Stimulated activated CD4-positive, alpha-beta T cell treated with anti-CD3 and anti-CD28 coated beads, Interleukin-4, amount 100 ng/mL, for 48 hours (primary cell): ENCODE results near the gene DNAJC5.
A peak's percentile ranks its signal among the peaks of the same experiment; 100 is the strongest.
"Not testable (repeated sequence)": the region's sequence is repeated elsewhere in the genome, so short reads cannot be mapped to it uniquely, and the experiment has no call there.

Source experiments
- DNase-seq, 2 donors: peaks; one replicate each; pipeline ENCODE4 v3.0.0-alpha.2; 2020; ENCODE audit warnings: low read depth in 2 of 2

The DNAJC5 gene

GRCh38 chr20:63955281-63955826, 60.4 kb downstream of the DNAJC5 start:
- no peak for DNase-seq

GRCh38 chr20:63955827-63956663, 61.1 kb downstream of the DNAJC5 start, which contains the start of gene UCKL1:
Gene UCKL1, minus strand, starts transcription at chr20:63956416. Its CDS starts 44 bp downstream, at chr20:63956372.
- peak; percentile 84 to 88 for DNase-seq

GRCh38 chr20:63956664-63957003, 61.7 kb downstream of the DNAJC5 start:
- DNase-seq, result no peak

GRCh38 chr20:63957004-63957689, 62.2 kb downstream of the DNAJC5 start:
- DNase-seq, result peak in 1 of 2 donors; percentile 59

- DNase-seq, result no peak
These were observed 62.9 kb downstream of the DNAJC5 start for GRCh38 chr20:63957690-63958441.

- DNase-seq, result no peak
These were observed 63.5 kb downstream of the DNAJC5 start for GRCh38 chr20:63958471-63958870.

- no peak for DNase-seq
These were observed 64.2 kb downstream of the DNAJC5 start for GRCh38 chr20:63958964-63959698.

GRCh38 chr20:63959699-63960075, 64.8 kb downstream of the DNAJC5 start:
- no peak for DNase-seq

- not testable (repeated sequence) for DNase-seq
These were observed 66.0 kb downstream of the DNAJC5 start for GRCh38 chr20:63960654-63961621.

- DNase-seq, result no peak
These were observed 66.9 kb downstream of the DNAJC5 start for GRCh38 chr20:63961664-63962425.

- no peak for DNase-seq
These were observed 67.8 kb downstream of the DNAJC5 start for GRCh38 chr20:63962426-63963347.

- no peak for DNase-seq
These were observed 68.4 kb downstream of the DNAJC5 start for GRCh38 chr20:63963348-63963741.

- DNase-seq, result no peak
These were observed 68.9 kb downstream of the DNAJC5 start for GRCh38 chr20:63963784-63964301.

- DNase-seq, result no peak
These were observed 69.5 kb downstream of the DNAJC5 start for GRCh38 chr20:63964412-63964811.

- DNase-seq, result no peak
These were observed 71.4 kb downstream of the DNAJC5 start for GRCh38 chr20:63966172-63966943.

GRCh38 chr20:63966944-63967322, 72.0 kb downstream of the DNAJC5 start:
- no peak for DNase-seq
